GM21447 (cell line): ENCODE data around the gene PPP2R5A.

Experiments
- ATAC-seq: cut with Tn5 transposase; IDR thresholded peaks from one replicate; pipeline ENCODE4 v1.9.1; 2021; ENCODE audit not compliant: unreplicated experiment

Gene PPP2R5A

DNA sequence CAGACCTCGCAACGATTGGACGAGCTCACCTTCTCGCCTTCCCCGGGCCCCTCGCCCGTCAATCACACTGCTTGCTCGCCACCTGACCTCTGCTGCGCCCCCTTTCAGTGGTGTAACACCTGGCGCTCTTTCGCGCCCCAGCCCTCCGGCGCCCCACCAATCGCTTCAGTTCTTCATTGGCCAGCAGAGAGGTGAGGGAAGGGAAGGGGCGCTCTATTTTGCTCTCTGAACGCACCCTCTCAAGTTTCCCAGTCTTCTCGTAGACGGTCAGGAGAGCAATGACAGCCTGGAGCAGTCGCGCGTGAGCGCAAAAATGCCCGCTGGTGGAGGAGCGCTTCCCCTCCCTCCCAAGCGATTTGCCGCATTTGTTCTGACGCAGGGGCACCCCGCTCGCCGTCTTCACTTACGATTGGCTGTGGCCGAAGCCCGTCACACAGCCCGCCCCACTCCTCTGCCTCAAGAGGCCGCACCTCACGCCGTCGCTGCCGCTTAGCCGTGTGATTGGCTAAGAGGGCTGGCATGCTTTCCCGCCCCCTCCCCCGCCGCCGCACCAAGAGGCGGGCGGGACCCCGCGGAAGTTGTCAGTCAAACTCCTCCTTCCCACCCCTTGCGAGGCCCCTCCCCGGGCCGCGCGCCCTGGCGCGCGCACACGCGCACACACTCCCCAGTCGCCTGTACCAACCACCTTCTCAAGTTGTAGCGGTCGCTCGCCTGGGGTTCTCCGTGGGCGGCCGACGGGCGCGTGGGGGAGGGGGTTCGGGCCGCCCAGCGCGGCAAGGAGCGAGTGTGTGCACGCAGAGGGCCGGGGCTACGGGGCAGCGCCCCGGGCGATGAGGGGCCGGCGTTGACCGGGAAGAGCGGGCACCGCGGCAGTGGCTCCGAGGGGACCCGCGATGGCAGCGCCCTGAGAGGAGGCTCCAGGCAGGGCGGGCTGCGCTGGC is at the start of gene PPP2R5A:
Gene PPP2R5A, plus strand, starts transcription at position 667 of the 941 bp plus-strand sequence. CDS start 701 bp downstream, outside the sequence.
- ATAC-seq, result peak; percentile 88

DNA sequence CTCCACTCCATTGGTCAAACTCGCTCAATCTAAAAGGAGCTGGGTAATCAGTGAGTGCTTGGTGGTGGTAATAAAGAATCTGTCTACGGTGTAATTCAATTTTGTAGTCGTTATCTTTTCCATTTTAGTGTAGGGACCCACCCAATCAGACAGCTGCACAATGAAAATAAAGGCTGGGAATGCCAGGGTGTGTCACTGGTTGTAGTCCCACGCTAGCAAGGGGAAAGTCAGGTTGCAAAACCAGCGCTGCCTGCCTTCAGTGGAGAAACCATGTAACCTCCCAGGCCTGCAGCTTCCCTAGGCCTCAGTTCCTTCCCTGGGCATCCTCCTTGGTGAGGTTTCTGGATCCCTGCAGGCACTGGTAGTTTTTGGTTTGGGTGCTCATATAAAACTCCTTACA is 49.4 kb upstream of the PPP2R5A start:
- ATAC-seq, result no peak

DNA sequence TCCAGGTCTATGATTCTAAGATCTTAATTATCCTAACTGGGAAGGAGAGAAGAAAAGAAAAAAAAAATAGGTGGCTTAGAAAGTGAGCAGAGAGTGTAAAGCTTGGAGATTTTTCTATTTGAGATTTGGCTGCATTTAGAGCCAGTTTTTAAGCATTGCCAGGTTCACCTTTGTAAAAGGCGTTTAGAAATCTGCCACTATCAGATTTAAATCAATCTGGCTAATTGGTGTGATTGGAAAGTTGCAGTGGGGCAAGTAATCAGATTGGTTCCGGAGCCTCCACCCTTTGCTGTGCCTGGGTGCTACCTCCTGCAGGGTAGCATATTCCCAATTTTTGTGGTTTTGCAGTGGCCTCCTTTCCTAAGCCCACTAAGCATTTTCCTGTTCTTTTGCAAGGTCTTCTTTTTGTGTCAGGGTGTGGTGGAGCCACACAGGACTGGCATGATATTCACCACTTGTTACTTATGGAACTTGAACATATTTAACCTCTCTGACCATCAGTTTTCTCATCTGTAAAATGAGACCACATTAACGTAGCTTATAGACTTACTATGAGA is 48.5 kb upstream of the PPP2R5A start:
- ATAC-seq, result no peak

DNA sequence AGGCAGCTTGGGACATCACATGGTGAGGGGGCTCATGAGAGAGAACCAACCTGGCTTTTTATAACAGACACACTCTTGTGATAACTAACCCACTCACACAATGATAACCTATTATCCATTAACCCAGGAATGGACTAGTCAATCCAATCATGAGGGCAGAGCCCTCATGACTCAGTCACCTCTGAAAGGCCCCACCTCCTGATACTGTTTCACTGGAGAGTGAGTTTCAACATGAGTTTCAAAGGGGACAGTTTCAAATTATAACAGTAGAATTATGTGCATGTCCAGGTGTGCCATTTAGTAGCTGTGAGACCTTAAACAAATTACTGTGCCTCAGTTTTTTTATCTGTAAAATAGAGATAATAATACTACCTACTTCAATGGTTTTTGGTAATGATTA is 47.6 kb upstream of the PPP2R5A start:
- peak; percentile 84 for ATAC-seq

DNA sequence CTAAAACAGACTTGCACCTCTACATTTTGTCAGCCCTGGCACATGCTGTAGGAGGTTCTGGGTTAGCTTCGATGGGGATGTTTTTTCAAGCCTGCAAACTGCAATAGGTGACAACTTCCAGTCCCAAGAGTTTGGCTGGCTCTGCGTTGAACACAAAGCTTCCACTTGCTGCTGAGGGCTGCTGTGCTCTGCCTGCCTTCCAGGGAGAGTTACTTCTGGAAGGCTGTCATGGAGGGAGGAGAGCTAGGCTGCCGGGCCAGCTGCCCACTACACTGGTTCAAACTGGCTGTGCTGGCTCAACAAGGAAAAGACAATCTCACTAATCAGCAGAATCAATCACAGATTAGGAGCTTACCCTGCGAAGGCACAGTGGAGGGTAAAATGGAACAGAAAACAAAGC is 46.7 kb upstream of the PPP2R5A start:
- no peak for ATAC-seq

DNA sequence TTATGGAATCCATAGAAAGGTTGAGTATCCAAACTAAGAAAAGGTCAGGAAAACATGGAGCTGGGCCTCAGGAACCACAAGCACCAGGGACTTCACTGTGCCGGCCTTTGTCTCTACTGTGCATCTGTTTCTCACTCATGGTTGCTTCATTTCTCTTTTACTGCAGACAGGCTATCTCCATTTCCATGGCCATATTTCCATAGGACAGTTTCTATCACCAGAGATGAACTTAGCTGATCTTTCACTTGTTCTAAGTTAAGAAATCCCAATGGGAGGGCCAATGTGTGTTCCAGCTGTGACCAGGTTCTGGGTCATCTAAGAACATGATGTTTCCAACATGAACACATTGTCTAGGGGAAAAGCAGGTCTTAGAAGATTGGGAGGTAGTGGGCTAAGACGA is 43.7 kb upstream of the PPP2R5A start:
- no peak for ATAC-seq

DNA sequence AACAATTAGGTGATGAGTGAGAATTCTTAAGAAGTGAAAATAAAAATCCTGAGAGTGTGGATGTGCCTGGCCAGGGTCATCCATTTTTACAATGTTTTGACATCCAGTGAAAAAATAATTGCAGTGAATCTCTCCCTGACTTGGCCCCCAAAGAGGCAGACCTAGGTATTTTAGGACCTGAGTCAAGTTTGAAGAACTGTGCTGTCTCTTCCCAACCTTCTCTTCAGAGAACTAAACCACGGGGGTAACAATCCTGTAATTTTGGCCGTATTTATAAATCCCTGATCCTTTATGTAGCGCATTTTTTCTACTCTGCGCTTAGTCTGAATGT is 43.3 kb upstream of the PPP2R5A start:
- no peak for ATAC-seq

DNA sequence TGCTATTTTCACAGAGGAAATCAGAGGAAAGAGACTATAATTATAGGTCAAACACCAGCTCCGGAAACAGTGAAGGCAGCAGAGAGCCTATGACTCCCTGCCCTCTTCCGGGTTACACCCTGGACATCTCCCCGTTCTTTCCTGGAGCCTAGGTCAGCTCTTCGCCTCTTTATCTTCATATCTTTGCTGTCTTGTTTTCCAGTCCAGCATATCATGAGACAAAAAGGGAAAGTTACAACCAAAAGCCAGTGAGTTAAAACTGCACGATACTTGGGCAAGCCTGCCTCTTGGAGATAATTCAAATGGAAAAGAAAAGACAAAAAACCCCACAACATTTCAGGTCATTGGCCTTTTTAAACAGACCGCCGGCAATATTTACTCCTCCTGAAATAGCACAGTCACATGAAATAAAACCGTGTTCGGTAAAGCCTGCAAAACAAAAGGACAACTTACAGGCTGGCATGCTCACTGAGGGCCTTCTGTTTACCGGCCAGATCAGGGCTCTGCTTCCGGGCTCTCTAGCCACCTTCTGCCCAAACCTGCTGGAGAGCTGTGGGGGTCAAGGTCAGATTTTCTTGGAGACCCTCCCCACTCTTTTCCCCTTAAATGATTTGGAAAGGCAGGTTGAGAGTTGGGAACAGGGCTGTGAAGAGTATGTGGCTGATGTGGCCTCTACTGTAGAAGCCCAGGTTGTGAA is 42.8 kb upstream of the PPP2R5A start:
- ATAC-seq, result no peak

DNA sequence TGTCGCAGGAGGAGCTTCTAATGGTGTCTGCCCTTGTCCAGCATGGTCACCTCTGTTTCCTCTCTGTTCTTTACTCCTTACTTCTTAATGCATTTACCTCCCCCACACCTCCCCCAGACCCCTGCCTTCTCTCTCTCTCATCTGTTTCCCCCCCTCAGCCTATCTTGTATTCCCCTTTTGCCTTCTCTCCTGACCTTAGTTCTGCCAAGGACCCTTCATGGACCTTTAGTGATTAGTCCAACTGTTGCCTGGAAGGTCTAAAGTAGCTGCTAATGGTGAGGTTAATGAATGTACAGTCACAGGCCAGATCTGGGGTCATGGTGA is 42.3 kb upstream of the PPP2R5A start:
- ATAC-seq, result no peak

DNA sequence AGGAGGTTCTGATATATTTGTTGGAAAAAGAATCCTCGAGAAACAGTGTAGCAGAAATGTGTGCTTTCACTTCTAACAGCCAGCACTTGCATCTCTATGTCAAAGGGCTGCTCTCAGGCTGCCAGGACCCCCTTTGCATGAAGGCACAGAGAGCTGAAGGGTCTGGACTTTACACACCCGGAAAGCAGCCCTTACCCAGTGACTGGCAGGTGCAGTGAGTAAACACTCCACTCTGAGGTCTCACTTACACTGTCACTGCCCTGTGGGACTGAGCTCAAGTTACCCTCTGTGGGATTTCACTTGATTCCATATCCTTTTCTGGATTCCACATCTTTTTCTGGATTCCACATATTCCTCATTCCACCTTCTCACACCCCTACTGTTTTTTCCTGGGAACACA is 40.8 kb upstream of the PPP2R5A start:
- no peak for ATAC-seq

DNA sequence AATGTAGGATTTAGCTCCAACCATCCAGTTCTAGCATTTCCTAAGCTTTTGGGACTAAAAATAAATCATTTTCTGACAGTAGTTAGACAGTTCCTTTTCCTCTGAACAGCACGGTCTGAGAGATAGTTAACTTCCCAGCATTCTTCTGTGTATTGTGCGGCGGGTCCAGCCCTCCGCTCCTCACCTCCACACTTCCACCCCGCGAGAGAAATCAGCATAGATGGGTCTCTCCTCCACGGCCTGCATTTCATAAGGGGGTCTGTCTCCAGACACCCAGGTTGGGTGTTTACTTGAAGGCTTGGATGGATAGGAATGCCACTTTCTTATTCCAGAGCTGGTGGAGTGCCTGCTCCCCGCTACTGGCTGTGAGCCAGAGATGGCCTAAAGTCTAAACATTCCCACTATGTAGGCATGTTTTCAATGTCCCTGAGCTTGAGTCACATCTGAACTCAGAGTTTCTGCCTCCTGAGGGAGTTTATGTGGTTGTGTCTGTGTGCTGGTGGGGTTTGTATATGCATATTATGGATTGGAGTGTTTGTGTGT is 38.0 kb upstream of the PPP2R5A start:
- ATAC-seq, result no peak

DNA sequence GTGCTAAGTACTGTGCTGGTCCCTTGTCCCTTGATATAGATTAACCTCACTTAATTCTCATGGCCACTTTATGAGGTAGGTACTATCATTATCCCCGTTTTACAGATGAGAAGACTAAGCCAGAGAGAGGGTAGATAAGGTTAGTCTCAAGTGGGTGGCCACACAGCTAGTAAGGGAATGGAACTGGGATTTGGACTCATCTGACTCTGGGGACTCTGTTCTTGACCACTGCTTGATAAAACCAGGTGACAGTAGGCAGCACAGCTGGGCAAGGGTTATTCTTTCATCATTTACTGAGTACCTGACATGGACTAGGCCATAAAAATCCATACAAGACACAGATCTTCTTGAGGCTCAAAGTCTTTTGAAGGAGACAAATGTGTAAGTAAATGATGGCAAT is 37.2 kb upstream of the PPP2R5A start:
- no peak for ATAC-seq

DNA sequence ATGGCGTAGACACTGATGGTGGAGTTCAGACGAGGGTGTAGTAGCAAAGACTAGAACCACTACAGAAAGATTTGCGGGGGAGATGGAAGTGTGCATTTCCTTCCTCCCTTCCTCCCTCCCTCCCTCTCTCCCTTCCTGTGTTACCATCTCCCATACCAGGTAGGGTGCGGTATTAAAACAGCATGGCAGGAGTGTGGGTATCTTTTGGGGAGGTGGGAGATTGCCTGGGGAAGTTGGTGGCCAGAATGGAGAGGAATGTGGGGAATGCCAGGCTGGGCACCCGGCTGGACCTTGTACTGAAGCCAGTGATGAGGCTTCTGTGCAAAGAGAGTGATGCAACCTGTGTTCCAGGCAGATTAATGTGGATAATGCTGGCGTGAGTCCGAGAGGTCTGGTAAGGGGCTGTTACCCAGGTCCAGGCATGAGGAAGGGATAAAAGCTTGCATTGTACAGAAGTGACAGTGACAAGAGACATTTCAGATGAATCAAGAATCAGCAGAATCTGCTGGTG is 30.3 kb upstream of the PPP2R5A start:
- ATAC-seq, result no peak

DNA sequence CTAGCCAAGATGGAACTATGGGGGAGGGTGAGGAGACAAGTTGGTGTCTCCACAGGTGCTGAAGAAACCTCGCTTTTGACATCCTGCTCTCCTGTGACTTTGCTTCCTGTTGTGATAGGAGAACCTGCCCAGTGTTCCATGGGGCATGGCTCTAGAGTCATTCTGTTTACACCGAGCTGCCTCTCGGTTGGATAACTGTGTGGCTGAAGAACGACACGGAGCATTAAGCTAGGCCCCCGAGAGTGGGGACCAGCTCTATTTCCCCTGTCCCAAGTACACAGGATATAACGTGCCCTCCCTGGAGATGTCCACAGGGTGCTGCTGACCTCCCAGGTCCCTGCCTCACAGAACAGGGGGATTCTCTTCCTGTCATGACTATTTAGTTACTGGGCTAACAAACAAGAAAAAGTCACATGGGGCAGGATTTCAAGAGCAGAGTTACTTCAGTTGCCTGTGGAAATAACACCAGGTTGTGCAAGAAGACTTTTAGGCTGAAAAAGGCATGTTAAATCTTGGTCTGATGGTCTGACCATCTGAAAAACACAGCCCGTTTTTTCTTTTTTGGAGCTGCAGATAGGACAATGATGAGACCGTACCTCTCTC is 29.4 kb upstream of the PPP2R5A start:
- peak; percentile 33 for ATAC-seq

DNA sequence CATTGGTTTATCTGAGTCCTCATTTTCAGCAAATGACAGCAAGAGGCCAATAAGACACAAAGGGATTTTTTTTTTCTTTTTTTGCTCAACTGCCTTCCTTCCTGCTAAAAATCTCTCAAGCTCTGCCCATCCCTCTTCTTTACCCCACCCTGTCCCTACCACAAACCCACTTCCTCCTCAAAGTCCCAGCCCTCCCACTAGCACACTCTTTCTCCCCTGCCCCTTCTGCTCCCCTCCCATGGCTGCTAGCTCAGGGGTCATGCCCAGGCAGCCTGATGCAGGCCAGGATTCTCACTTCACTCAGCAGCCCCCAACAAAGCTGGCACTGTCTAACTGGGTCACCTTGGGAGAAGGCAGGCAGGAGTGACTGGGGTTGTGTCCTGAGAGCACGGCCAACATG is 28.8 kb upstream of the PPP2R5A start:
- ATAC-seq, result peak; percentile 74

DNA sequence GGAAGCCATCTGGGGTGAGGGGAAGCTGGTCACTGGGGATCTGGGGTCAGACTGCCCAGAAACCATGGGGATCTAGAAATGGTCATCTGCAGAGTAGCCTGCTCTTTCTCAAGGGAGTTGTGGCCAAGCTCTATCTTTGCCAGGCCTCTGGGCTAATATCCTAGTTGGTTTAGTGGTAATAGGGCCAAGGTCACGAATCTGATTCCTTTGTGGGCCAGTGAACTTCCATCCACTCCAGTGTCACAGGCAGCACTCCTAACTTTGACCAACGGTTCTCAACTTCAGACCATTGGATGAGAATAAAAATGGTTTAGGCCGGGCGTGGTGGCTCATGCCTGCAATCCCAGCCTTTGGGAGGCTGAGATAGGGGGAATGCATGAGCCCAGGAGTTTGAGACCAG is 28.1 kb upstream of the PPP2R5A start:
- ATAC-seq, result no peak

DNA sequence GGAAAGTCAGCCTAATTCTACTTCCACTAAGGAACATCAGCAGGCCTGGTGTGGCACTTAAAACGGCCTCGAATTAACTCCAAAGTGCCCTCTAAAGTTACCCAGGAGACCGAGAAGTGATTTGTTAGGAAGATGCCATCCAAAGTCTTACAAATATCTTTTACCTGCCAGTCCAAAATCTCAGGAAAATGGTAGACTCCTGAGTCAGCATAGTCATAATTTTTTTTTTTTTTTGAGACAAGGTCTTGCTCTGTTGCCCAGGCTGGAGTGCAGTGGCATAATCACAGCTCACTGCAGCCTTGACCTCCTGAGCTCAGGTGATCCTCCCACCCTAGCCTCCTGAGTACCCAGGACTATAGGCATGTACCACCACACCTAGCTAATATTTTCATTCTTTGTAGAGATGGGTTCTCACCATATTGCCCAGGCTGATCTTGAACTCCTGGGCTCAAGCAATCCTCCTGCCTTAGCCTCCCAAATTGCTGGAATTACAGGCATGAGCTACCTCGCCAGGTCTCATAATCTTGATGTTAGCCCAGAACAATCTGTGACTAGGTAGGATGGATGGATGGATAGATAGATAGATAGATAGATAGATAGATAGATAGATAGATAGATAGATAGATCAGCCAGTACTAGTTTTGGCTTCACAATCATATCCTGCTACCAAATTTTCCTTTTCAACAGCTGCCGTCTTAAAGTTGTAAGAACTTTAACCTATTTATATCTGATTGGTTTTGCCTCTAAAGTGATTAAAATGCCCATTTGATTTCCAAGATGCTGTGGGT is 25.3 kb upstream of the PPP2R5A start:
- no peak for ATAC-seq

DNA sequence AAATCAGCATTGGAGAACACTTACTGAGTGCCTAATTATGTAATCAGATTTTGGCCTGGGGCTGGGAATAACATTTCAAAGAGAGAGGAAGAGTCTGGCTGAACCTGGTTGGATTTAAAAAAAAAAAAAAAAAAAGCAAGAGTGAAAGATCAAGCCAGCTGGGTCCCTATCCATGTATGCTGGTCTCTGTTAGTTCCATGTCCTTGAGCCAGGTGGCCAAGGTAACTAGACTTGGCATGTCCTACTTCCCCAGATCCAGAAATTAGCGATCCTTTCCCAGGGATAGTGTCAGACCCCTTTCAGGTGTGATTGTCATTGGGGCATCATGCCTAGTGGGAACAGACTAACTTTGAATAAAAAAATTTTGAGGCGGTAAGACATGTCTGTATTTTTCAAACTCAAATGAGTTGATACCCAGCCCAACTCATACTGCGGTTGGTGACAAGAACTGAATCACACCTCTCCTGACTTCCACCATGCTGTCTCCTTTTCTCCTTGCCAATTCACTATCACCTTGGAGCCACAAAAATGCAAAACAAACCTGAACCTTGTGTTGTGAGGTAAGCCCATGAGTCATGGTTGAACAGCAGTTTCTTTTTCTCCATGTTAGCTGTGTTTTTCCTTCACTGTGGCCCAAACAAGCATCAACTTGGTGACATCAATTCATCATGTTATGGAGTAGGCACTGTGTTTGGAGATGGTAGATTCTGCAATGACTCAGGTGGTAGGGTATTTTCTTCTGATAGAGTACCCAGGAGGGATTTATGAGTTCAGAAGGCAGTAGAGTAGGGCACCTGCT is 24.5 kb upstream of the PPP2R5A start:
- ATAC-seq, result no peak

DNA sequence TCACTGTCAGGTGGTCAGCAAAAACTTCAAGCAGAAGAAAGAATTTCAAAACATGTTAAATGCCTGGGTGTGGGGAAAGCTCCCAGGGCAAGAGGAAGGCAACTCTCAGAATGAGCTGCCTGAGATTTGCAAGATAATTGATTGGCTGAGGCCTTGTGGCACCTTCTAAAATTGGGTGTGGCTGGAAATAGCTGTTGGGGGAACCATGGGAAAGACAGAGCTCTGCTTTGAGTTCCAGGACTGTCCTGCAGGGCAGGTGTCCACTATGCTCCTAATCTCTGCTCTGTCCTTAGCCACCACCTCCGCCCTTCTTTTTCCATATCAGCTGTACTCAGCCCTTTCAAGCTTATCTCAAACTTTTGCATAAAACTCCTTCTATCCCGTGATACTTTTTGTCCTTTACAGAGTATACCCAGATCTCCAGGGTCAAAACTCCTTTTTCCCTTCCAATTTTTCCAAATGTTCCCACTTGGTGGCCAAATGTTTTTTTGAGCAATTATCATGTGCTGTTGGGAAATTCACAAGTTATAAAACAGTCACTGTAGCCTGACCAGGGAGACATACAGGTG is 23.8 kb upstream of the PPP2R5A start:
- ATAC-seq, result no peak
